Hippocampal formation (tissue), 2 donors: ENCODE data around the gene LBR.
"Not testable (repeated sequence)": the region's sequence is repeated elsewhere in the genome, so short reads cannot be mapped to it uniquely, and the experiment has no call there.

Source experiments
- DNase-seq, 2 donors: peaks; one replicate each; lab custom pipeline; 2025; lab: John Stamatoyannopoulos, UW

LBR gene

GRCh38 chr1:225427235-225428067, at the start of gene LBR:
TSS of gene LBR (minus strand) at chr1:225428038. CDS start at chr1:225424075, 3,963 bp downstream.
- no peak for DNase-seq

GRCh38 chr1:225477296-225477911, 49.6 kb upstream of the LBR start:
- no peak for DNase-seq

- DNase-seq, result no peak
Measured at GRCh38 chr1:225476538-225476988, 48.7 kb upstream of the LBR start.

GRCh38 chr1:225476100-225476511, 48.3 kb upstream of the LBR start:
- no peak for DNase-seq

GRCh38 chr1:225474986-225475820, 47.4 kb upstream of the LBR start:
- peak; percentile 65 to 78 for DNase-seq

GRCh38 chr1:225474439-225474985, 46.7 kb upstream of the LBR start:
- no peak for DNase-seq

- not testable (repeated sequence) for DNase-seq
Measured at GRCh38 chr1:225473676-225474438, 46.0 kb upstream of the LBR start.

GRCh38 chr1:225473266-225473665, 45.4 kb upstream of the LBR start:
- DNase-seq, result peak in 1 of 2 donors; percentile 21

GRCh38 chr1:225471453-225472301, 43.8 kb upstream of the LBR start:
- no peak for DNase-seq

GRCh38 chr1:225471109-225471452, 43.2 kb upstream of the LBR start:
- DNase-seq, result no peak

- DNase-seq, result no peak
Measured at GRCh38 chr1:225470211-225471108, 42.6 kb upstream of the LBR start.

- no peak for DNase-seq
Measured at GRCh38 chr1:225469051-225469450, 41.2 kb upstream of the LBR start.

GRCh38 chr1:225468270-225469020, 40.6 kb upstream of the LBR start:
- no peak for DNase-seq

GRCh38 chr1:225467193-225468020, 39.6 kb upstream of the LBR start:
- DNase-seq, result peak in 1 of 2 donors; percentile 28

GRCh38 chr1:225466848-225467192, 39.0 kb upstream of the LBR start:
- DNase-seq, result no peak

- no peak for DNase-seq
Measured at GRCh38 chr1:225465793-225466517, 38.1 kb upstream of the LBR start.
